NB4 (cell line): ENCODE results near the gene KDM4B.

Experiments used
- MAX ChIP-seq: IDR thresholded peaks from 2 replicates; pipeline ENCODE4 v1.6.1; 2011; ENCODE audit warnings: low read depth, low read length
- TF ChIP-seq, protein P1 (sequence below): IDR thresholded peaks from one replicate; pipeline ENCODE4 v1.5.1; 2012; ENCODE audit warnings: low read depth, low read length

GRCh38 chr19:5106191-5106726 lies 137.3 kb downstream of the KDM4B start:
- TF ChIP-seq, protein P1, sequence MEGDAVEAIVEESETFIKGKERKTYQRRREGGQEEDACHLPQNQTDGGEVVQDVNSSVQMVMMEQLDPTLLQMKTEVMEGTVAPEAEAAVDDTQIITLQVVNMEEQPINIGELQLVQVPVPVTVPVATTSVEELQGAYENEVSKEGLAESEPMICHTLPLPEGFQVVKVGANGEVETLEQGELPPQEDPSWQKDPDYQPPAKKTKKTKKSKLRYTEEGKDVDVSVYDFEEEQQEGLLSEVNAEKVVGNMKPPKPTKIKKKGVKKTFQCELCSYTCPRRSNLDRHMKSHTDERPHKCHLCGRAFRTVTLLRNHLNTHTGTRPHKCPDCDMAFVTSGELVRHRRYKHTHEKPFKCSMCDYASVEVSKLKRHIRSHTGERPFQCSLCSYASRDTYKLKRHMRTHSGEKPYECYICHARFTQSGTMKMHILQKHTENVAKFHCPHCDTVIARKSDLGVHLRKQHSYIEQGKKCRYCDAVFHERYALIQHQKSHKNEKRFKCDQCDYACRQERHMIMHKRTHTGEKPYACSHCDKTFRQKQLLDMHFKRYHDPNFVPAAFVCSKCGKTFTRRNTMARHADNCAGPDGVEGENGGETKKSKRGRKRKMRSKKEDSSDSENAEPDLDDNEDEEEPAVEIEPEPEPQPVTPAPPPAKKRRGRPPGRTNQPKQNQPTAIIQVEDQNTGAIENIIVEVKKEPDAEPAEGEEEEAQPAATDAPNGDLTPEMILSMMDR, result no peak
- no peak for TF ChIP-seq MAX
